VCaP (cell line): Measurements from ENCODE around the gene UBE3B.
A peak's percentile ranks its signal among the peaks of the same experiment; 100 is the strongest.

Experiments used
- H3K27ac ChIP-seq: fragments of 450-650 bp; 2 replicates; pipeline ENCODE4 v1.5.1; 2017
- CTCF ChIP-seq: fragments of 450-650 bp; conservative IDR thresholded peaks from 2 replicates; pipeline ENCODE4 v1.5.1; 2017; ENCODE audit warnings: mild to moderate bottlenecking, moderate library complexity

Gene UBE3B

GRCh38 chr12:109445191-109445609 is 32.2 kb upstream of the UBE3B start:
- TF ChIP-seq CTCF, result no peak
- H3K27ac ChIP-seq, result peak overlapping the region; percentile 76

- H3K27ac ChIP-seq, result peak overlapping the region; percentile 76
- no peak for TF ChIP-seq CTCF
Observed at GRCh38 chr12:109446869-109447268, 30.6 kb upstream of the UBE3B start.

GRCh38 chr12:109447482-109447881 is 30.0 kb upstream of the UBE3B start:
- 0 out of 2 replicates have a peak overlapping the region, but pooled peaks have one; percentile 76 for H3K27ac ChIP-seq
- TF ChIP-seq CTCF, result no peak

- no peak for TF ChIP-seq CTCF
- peak overlapping the region; percentile 29; the same call in 1 of the 2 replicates for H3K27ac ChIP-seq
Observed at GRCh38 chr12:109448272-109448671, 29.2 kb upstream of the UBE3B start.

GRCh38 chr12:109448707-109449390 is 28.6 kb upstream of the UBE3B start:
- H3K27ac ChIP-seq, result peak overlapping the region; percentile 29; the same call in 1 of the 2 replicates

GRCh38 chr12:109449845-109450532 is 27.4 kb upstream of the UBE3B start:
- H3K27ac ChIP-seq, result no peak overlapping the region
- TF ChIP-seq CTCF, result peak; percentile 31

More at GRCh38 chr12:109448707-109449390, 28.6 kb upstream of the UBE3B start:
- no peak for TF ChIP-seq CTCF

- no peak for TF ChIP-seq CTCF
- H3K27ac ChIP-seq, result no peak overlapping the region
Observed at GRCh38 chr12:109450980-109451379, 26.5 kb upstream of the UBE3B start.
